Measurements from ENCODE around the gene NCOR2.

NCOR2 gene

GRCh38 chr12:124578445-124578844, 11.0 kb upstream of the NCOR2 start:
- in situ Hi-C loops (cut with MboI; ENCODE audit: low sequenced_read_pairs, unreplicated experiment): no loop called here
- TF ChIP-seq, protein P1, sequence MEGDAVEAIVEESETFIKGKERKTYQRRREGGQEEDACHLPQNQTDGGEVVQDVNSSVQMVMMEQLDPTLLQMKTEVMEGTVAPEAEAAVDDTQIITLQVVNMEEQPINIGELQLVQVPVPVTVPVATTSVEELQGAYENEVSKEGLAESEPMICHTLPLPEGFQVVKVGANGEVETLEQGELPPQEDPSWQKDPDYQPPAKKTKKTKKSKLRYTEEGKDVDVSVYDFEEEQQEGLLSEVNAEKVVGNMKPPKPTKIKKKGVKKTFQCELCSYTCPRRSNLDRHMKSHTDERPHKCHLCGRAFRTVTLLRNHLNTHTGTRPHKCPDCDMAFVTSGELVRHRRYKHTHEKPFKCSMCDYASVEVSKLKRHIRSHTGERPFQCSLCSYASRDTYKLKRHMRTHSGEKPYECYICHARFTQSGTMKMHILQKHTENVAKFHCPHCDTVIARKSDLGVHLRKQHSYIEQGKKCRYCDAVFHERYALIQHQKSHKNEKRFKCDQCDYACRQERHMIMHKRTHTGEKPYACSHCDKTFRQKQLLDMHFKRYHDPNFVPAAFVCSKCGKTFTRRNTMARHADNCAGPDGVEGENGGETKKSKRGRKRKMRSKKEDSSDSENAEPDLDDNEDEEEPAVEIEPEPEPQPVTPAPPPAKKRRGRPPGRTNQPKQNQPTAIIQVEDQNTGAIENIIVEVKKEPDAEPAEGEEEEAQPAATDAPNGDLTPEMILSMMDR (IDR thresholded peaks at IDR 0.05; ENCODE audit: borderline replicate concordance, control extremely low read depth, extremely low read depth, insufficient read depth, missing control alignments): no peak
- no peak for DNase-seq (ENCODE audit: low spot score)

GRCh38 chr12:124577986-124578385, 10.6 kb upstream of the NCOR2 start:
- TF ChIP-seq, protein P1 (IDR thresholded peaks at IDR 0.05; ENCODE audit: borderline replicate concordance, control extremely low read depth, extremely low read depth, insufficient read depth, missing control alignments): no peak
- no peak for DNase-seq (ENCODE audit: low spot score)
- in situ Hi-C loops (cut with MboI; ENCODE audit: low sequenced_read_pairs, unreplicated experiment): no loop called here

GRCh38 chr12:124577374-124577773, 10.0 kb upstream of the NCOR2 start:
- in situ Hi-C loops (cut with MboI; ENCODE audit: low sequenced_read_pairs, unreplicated experiment): no loop called here
- DNase-seq (ENCODE audit: low spot score): no peak
- TF ChIP-seq, protein P1 (IDR thresholded peaks at IDR 0.05; ENCODE audit: borderline replicate concordance, control extremely low read depth, extremely low read depth, insufficient read depth, missing control alignments): no peak

DNA sequence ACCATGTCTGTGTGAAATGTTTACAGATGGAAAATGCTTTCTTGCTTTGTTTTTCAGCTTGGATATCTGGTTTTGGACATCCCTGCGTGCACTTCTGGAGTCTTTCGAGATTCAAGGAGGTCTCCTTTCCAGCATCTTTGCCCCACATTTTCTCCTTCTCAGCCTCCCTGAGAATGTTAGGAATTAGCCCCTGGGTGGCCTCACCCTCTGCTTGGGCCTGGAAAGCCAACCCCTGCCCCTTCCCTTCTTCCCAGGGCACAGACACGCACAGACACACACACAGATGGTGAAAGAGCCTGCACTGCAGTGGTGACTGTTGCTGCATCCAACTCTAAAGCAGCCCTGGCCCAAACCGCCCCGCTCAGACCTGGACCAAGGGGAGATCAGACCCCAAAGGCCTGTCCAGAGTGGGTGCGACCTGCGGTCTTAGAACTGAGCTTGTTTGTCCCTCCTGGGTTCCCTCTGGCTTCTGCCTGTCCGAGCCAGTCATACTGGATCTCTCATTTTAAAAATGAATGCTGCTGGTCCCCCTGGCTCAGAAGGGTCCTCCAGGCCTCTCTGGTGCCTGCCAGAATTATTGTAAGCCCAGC, 8.7 kb upstream of the NCOR2 start:
- TF ChIP-seq, protein P1 (IDR thresholded peaks at IDR 0.05; ENCODE audit: borderline replicate concordance, control extremely low read depth, extremely low read depth, insufficient read depth, missing control alignments): no peak
- DNase-seq (ENCODE audit: low spot score): no peak
- in situ Hi-C loops (cut with MboI; ENCODE audit: low sequenced_read_pairs, unreplicated experiment): no loop called here

GRCh38 chr12:124573839-124574786, 6.7 kb upstream of the NCOR2 start:
- TF ChIP-seq, protein P1 (IDR thresholded peaks at IDR 0.05; ENCODE audit: borderline replicate concordance, control extremely low read depth, extremely low read depth, insufficient read depth, missing control alignments): no peak
- DNase-seq (ENCODE audit: low spot score): no peak
- in situ Hi-C loops (cut with MboI; ENCODE audit: low sequenced_read_pairs, unreplicated experiment): no loop called here

GRCh38 chr12:124571556-124571955, 4.1 kb upstream of the NCOR2 start:
- no peak for DNase-seq (ENCODE audit: low spot score)

More at GRCh38 chr12:124571556-124571955, 4.1 kb upstream of the NCOR2 start:
- TF ChIP-seq, protein P1 (IDR thresholded peaks at IDR 0.05; ENCODE audit: borderline replicate concordance, control extremely low read depth, extremely low read depth, insufficient read depth, missing control alignments): no peak
- in situ Hi-C loops (cut with MboI; ENCODE audit: low sequenced_read_pairs, unreplicated experiment): no loop called here
